ENCODE data around the gene MAPRE2. TPM values are rescaled to one million over a fixed set of nuclear protein-coding genes. Genes with fewer than 3 reads are reported as not detected.

Gene MAPRE2
- total RNA-seq: 100 to 1,000 TPM in 8 of 9 donors, 10 to 100 TPM in 1; 80.2 to 190 (median 137) TPM
- 100 to 1,000 TPM in 1 of 2 donors, 10 to 100 TPM in 1; 36.4 to 138 TPM for polyA plus RNA-seq
- long read RNA-seq, donor 1, full-length matches to known transcripts: 47 of 95 reads
- long read RNA-seq, donor 1, partial matches to known transcripts: 3 of 95 reads
- long read RNA-seq, donor 1, other reads (novel, unspliced or antisense): 45 of 95 reads
- long read RNA-seq, donor 2, full-length matches to known transcripts: 259 of 352 reads
- long read RNA-seq, donor 2, partial matches to known transcripts: 45 of 352 reads
- long read RNA-seq, donor 2, other reads (novel, unspliced or antisense): 48 of 352 reads
- long read RNA-seq, donor 3, full-length matches to known transcripts: 97 of 175 reads
- long read RNA-seq, donor 3, partial matches to known transcripts: 68 of 175 reads
- long read RNA-seq, donor 3, other reads (novel, unspliced or antisense): 10 of 175 reads

GRCh38 chr18:35040988-35041814 is at the start of gene MAPRE2:
TSS of gene MAPRE2 (plus strand) at chr18:35041413. CDS start at chr18:35041540, 127 bp downstream.
- no peaks in the 10 kb centered on the region for H3K27me3 ChIP-seq
- H3K9me3 ChIP-seq: no peaks in the 10 kb centered on the region
- ATAC-seq (peak; percentile 93 to 97 (median 96)), DNase-seq (peak; percentile 99 to 100 (median 99))
- H3K4me1 ChIP-seq: peaks cover 0 to 77% (median 37%) of the 10 kb centered on the region in 12 donors
- TF ChIP-seq CTCF (IDR thresholded peaks at IDR 0.05) (peak in 2 of 12 donors; percentile 9 to 10), POLR2A (IDR thresholded peaks at IDR 0.05) (peak; percentile 92 to 98)
- H3K27ac ChIP-seq: peak within 1 kb of the TSS; percentile 75 to 95 (median 89)
- H3K4me3 ChIP-seq: peak within 1 kb of the TSS; percentile 66 to 96 (median 92)
- H3K36me3 ChIP-seq: no peaks in the 10 kb centered on the region
- WGBS, 4 donors: 0% methylated on average over 14 to 54 of the region's 54 CpGs
- intact Hi-C loops (cut with DNase I): loop anchor here in 8 of 10 donors (2.0 to 10.0 kb wide), 8 partner anchors 36 to 200 kb away; partner anchors contain the start of gene ZNF397 (in 1 of the 8)

GRCh38 chr18:34991561-34991960 is 49.7 kb upstream of the MAPRE2 start:
- no peak for ATAC-seq
- Histone ChIP-seq H3K4me1 (peaks cover 0 to 28% (median 7%) of the 10 kb centered on the region in 12 donors), H3K9me3 (no peaks in the 10 kb centered on the region), H3K27ac (no peak overlapping the region), H3K36me3 (no peaks in the 10 kb centered on the region), H3K27me3 (no peaks in the 10 kb centered on the region), H3K4me3 (no peak overlapping the region)
- TF ChIP-seq POLR2A (IDR thresholded peaks at IDR 0.05): no peak
- no peak for TF ChIP-seq CTCF (IDR thresholded peaks at IDR 0.05)
- no peak for DNase-seq
- WGBS, 4 donors: 96 to 98% (median 97%) methylated on average over 3 of the region's 3 CpGs
- intact Hi-C loops (cut with DNase I): no loop called here

GRCh38 chr18:34993289-34993688 is 47.9 kb upstream of the MAPRE2 start:
- WGBS, 4 donors: 94 to 100% (median 98%) methylated on average over 2 of the region's 2 CpGs
- H3K4me3 ChIP-seq: no peak overlapping the region
- H3K4me1 ChIP-seq: peaks cover 0 to 28% (median 7%) of the 10 kb centered on the region in 12 donors
- ATAC-seq (no peak), DNase-seq (no peak)
- no peaks in the 10 kb centered on the region for H3K27me3 ChIP-seq
- TF ChIP-seq POLR2A (IDR thresholded peaks at IDR 0.05) (no peak), CTCF (IDR thresholded peaks at IDR 0.05) (no peak)
- intact Hi-C loops (cut with DNase I): no loop called here
- H3K9me3 ChIP-seq: no peaks in the 10 kb centered on the region
- no peak overlapping the region for H3K27ac ChIP-seq
- H3K36me3 ChIP-seq: no peaks in the 10 kb centered on the region

GRCh38 chr18:34995746-34996145 is 45.5 kb upstream of the MAPRE2 start:
- no peaks in the 10 kb centered on the region for H3K36me3 ChIP-seq
- H3K4me1 ChIP-seq: peaks cover 0 to 35% (median 9%) of the 10 kb centered on the region in 12 donors
- no peaks in the 10 kb centered on the region for H3K9me3 ChIP-seq
- WGBS, 4 donors: 94 to 96% (median 95%) methylated on average over 5 of the region's 5 CpGs
- no peaks in the 10 kb centered on the region for H3K27me3 ChIP-seq
- intact Hi-C loops (cut with DNase I): no loop called here
- DNase-seq (no peak), ATAC-seq (no peak)
- no peak overlapping the region for H3K4me3 ChIP-seq
- no peak overlapping the region for H3K27ac ChIP-seq
- no peak for TF ChIP-seq CTCF (IDR thresholded peaks at IDR 0.05)
- TF ChIP-seq POLR2A (IDR thresholded peaks at IDR 0.05): no peak

Measured in heart left ventricle (tissue), 16 donors.